ENCODE data around the gene COLEC12.
"Not testable (repeated sequence)": the region's sequence is repeated elsewhere in the genome, so short reads cannot be mapped to it uniquely, and the experiment has no call there.

COLEC12 gene

GRCh38 chr18:407191-407590, 93.3 kb downstream of the COLEC12 start:
- DNase-seq, result no peak

- no peak for DNase-seq
Observed at GRCh38 chr18:406677-407076, 93.8 kb downstream of the COLEC12 start.

GRCh38 chr18:405006-405405, 95.5 kb downstream of the COLEC12 start:
- DNase-seq, result not testable (repeated sequence)

- no peak for DNase-seq
Observed at GRCh38 chr18:404061-404636, 96.4 kb downstream of the COLEC12 start.

- no peak for DNase-seq
Observed at GRCh38 chr18:402129-402528, 98.4 kb downstream of the COLEC12 start.

- DNase-seq, result no peak
Observed at GRCh38 chr18:400456-400855, 100.0 kb downstream of the COLEC12 start.

GRCh38 chr18:399631-400135, 100.8 kb downstream of the COLEC12 start:
- DNase-seq, result no peak

- no peak for DNase-seq
Observed at GRCh38 chr18:398935-399630, 101.4 kb downstream of the COLEC12 start.

GRCh38 chr18:396556-396955, 103.9 kb downstream of the COLEC12 start:
- DNase-seq, result no peak

GRCh38 chr18:396251-396555, 104.3 kb downstream of the COLEC12 start:
- no peak for DNase-seq

- DNase-seq, result no peak
Observed at GRCh38 chr18:395456-396250, 104.8 kb downstream of the COLEC12 start.

GRCh38 chr18:394987-395362, 105.5 kb downstream of the COLEC12 start:
- DNase-seq, result no peak

GRCh38 chr18:394262-394986, 106.1 kb downstream of the COLEC12 start:
- DNase-seq, result no peak

GRCh38 chr18:393574-393957, 106.9 kb downstream of the COLEC12 start:
- no peak for DNase-seq

GRCh38 chr18:392928-393573, 107.5 kb downstream of the COLEC12 start:
- no peak for DNase-seq

GRCh38 chr18:390741-391478, 109.6 kb downstream of the COLEC12 start:
- no peak for DNase-seq

GRCh38 chr18:389658-390357, 110.7 kb downstream of the COLEC12 start:
- DNase-seq, result no peak

GRCh38 chr18:388200-388599, 112.3 kb downstream of the COLEC12 start:
- DNase-seq, result no peak

- no peak for DNase-seq
Observed at GRCh38 chr18:386994-387393, 113.5 kb downstream of the COLEC12 start.

GRCh38 chr18:384897-385296, 115.6 kb downstream of the COLEC12 start:
- DNase-seq, result no peak

GRCh38 chr18:383135-383534, 117.4 kb downstream of the COLEC12 start:
- no peak for DNase-seq

Measured in central memory CD4-positive, alpha-beta T cell (primary cell).